ENCODE results near the gene BAX. TPM values are rescaled to one million over a fixed set of nuclear protein-coding genes. Genes with fewer than 3 reads are reported as not detected.
A peak's percentile ranks its signal among the peaks of the same experiment; 100 is the strongest.

BAX gene
- total and polyA plus RNA-seq, 9 of the 15 experiments (the other 6 are each of a cell fraction or from before 2014, with no cell fraction given) = 3.2 to 95.4 (median 44.5) TPM

GRCh38 chr19:48992581-48993174 lies 38.0 kb downstream of the BAX start (continued):
- 0 out of 2 replicates have a peak, but pooled peaks have one; percentile 23 for TF ChIP-seq ZBTB43 (CRISPR knock-in tag; IDR thresholded peaks at IDR 0.05)
- peak; percentile 18; the same call in 1 of the 2 replicates for TF ChIP-seq ARID4B (CRISPR knock-in tag; IDR thresholded peaks at IDR 0.05)
- TF ChIP-seq ERF (CRISPR knock-in tag; IDR thresholded peaks at IDR 0.05) = 0 out of 2 replicates have a peak, but pooled peaks have one; percentile 31
- no peak for TF ChIP-seq USF2 (CRISPR knock-in tag; IDR thresholded peaks at IDR 0.05)
- peak in 1 of 2 experiments; percentile 31; a peak in 2 of 4 replicates for TF ChIP-seq NRF1 (conservative IDR thresholded peaks at IDR 0.05 in 1 of 2, IDR thresholded peaks at IDR 0.05 in 1 of 2)
- 0 out of 2 replicates have a peak, but pooled peaks have one; percentile 77 for TF ChIP-seq CBFB (CRISPR knock-in tag; IDR thresholded peaks at IDR 0.05)
- 0 out of 2 replicates have a peak, but pooled peaks have one; percentile 17 for TF ChIP-seq ESRRA (IDR thresholded peaks at IDR 0.05; ENCODE audit: borderline replicate concordance, low read depth)
- no peak for TF ChIP-seq ARID3A (IDR thresholded peaks at IDR 0.05; ENCODE audit: borderline replicate concordance, low read depth, low read length)
- TF ChIP-seq SMARCA4 (IDR thresholded peaks at IDR 0.05) = peak; percentile 10; the same call in 1 of the 2 replicates
- 0 out of 2 replicates have a peak, but pooled peaks have one; percentile 9 for TF ChIP-seq CREB3L1 (IDR thresholded peaks at IDR 0.05; ENCODE audit: borderline replicate concordance, low read depth)
- no peak for TF ChIP-seq POLR3G (IDR thresholded peaks at IDR 0.05; ENCODE audit: extremely low read depth, insufficient read length, insufficient replicate concordance)
- no peak for TF ChIP-seq RBM14 (IDR thresholded peaks at IDR 0.05; ENCODE audit: borderline replicate concordance, insufficient read depth, low read depth, low read length)
- peak; percentile 56; the same call in 1 of the 2 replicates for TF ChIP-seq PHF8 (IDR thresholded peaks at IDR 0.05; ENCODE audit: borderline replicate concordance, low read length)
